ENCODE data around the gene PLD6.
A peak's percentile ranks its signal among the peaks of the same experiment; 100 is the strongest.

Gene PLD6

DNA sequence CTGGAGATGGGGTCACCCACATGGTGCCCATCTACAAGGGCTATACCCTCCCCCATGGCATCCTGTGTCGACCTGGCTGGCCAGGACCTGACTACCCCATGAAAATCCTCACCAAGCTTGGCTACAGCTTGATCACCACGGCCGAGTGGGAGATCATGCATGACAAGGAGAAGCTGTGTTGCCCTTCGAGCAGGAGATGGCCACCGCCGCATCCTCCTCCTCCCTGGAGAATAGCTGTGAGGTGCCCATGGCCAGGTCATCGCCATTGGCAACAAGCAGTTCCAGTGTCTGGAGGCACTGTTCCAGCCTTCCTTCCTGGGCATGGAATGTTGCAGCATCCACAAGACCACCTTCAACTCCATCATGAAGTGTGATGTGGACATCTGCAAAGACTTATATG is 36.1 kb upstream of the PLD6 start:
- TF ChIP-seq, protein P1, sequence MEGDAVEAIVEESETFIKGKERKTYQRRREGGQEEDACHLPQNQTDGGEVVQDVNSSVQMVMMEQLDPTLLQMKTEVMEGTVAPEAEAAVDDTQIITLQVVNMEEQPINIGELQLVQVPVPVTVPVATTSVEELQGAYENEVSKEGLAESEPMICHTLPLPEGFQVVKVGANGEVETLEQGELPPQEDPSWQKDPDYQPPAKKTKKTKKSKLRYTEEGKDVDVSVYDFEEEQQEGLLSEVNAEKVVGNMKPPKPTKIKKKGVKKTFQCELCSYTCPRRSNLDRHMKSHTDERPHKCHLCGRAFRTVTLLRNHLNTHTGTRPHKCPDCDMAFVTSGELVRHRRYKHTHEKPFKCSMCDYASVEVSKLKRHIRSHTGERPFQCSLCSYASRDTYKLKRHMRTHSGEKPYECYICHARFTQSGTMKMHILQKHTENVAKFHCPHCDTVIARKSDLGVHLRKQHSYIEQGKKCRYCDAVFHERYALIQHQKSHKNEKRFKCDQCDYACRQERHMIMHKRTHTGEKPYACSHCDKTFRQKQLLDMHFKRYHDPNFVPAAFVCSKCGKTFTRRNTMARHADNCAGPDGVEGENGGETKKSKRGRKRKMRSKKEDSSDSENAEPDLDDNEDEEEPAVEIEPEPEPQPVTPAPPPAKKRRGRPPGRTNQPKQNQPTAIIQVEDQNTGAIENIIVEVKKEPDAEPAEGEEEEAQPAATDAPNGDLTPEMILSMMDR (IDR thresholded peaks at IDR 0.05; ENCODE audit: borderline replicate concordance, insufficient read depth, low read depth, low read length): no peak
- no peak overlapping the region for H3K4me3 ChIP-seq (ENCODE audit: low read depth, low read length)

- TF ChIP-seq, protein P1 (IDR thresholded peaks at IDR 0.05; ENCODE audit: borderline replicate concordance, insufficient read depth, low read depth, low read length): no peak
- no peak overlapping the region for H3K4me3 ChIP-seq (ENCODE audit: low read depth, low read length)
Measured at GRCh38 chr17:17241656-17242055, 35.5 kb upstream of the PLD6 start.

DNA sequence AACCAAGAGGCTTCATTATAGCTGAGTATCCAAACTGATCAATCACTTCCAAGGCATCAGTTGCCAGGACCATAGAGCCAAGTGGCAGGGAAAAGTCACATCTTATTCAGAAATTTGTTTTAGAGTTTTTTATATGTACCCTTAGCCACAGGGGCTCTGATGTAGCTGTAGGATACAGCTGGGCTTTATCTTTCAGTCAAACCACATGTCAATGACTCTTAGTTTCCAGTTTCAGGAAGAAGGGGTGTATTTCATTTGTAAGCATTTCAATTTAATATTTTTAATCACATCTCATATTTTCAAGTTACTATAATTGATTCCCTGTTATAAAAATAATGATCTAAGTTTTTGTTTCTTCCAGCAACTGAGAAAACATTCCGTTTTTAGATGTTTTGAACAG is 33.7 kb upstream of the PLD6 start:
- TF ChIP-seq, protein P1 (IDR thresholded peaks at IDR 0.05; ENCODE audit: borderline replicate concordance, insufficient read depth, low read depth, low read length): no peak
- H3K4me3 ChIP-seq (ENCODE audit: low read depth, low read length): no peak overlapping the region

DNA sequence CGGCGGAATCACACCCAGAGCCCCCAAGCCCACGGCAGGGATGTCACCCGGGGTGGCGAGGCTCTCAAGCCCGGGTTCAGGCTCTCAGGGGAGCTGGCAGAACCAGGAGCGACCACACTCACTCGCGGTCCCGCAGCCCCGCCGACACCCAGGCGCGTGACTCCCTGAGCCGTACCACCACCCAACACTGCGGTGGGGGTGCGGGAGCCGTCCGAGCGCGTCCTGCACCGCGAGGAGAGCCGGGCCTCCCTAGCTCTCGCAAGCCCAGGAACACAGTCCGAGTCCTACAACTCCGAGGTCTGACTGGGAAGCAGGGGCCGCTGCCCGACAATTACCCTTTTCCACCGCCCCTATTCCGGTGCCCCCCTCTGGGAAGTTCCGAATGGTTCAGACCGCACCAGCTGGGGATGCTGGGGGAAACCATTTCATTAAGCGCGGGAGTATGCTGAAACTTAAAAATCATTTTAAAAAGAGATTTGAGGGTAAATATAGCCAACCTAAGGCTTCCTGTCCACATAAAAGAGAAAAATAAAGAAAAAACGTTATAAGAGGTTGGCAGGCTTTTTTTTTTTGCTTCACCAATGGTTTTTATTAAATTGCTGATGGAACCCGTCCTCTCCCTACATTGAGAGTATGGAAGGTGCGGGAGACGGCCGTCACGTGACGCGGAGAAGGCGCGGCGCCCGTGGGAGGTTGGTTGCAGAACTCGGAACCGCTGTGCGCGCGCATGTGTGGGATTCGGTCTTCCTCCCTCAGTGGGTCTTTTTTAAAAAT is 31.1 kb upstream of the PLD6 start, which contains the start of gene FLCN:
Gene FLCN, minus strand, starts transcription at position 143 of the 774 bp plus-strand sequence. CDS start 9,031 bp downstream, outside the sequence.
- TF ChIP-seq, protein P1 (IDR thresholded peaks at IDR 0.05; ENCODE audit: borderline replicate concordance, insufficient read depth, low read depth, low read length): no peak
- peak within 1 kb of the TSS; percentile 85 for H3K4me3 ChIP-seq (ENCODE audit: low read depth, low read length)

- TF ChIP-seq, protein P1 (IDR thresholded peaks at IDR 0.05; ENCODE audit: borderline replicate concordance, insufficient read depth, low read depth, low read length): no peak
Measured at GRCh38 chr17:17236295-17237025, 30.3 kb upstream of the PLD6 start.

GRCh38 chr17:17235212-17236174 is 29.4 kb upstream of the PLD6 start:
- TF ChIP-seq, protein P1 (IDR thresholded peaks at IDR 0.05; ENCODE audit: borderline replicate concordance, insufficient read depth, low read depth, low read length): no peak
- peak overlapping the region; percentile 85 for H3K4me3 ChIP-seq (ENCODE audit: low read depth, low read length)

More at GRCh38 chr17:17236295-17237025, 30.3 kb upstream of the PLD6 start:
- H3K4me3 ChIP-seq (ENCODE audit: low read depth, low read length): peak overlapping the region; percentile 85

All from GM12875 (cell line).